K562 (cell line): ENCODE results near the gene FGFBP3. TPM values are rescaled to one million over a fixed set of nuclear protein-coding genes. Genes with fewer than 3 reads are reported as not detected.

Experiments
- ARID1B ChIP-seq: fragments of 450-650 bp; IDR thresholded peaks from 2 replicates; pipeline ENCODE4 v1.6.1; 2016; ENCODE audit warnings: antibody characterized with exemption, mild to moderate bottlenecking, inconsistent platforms
- ARID4B ChIP-seq: sonication (generic); formaldehyde crosslinking; IDR thresholded peaks from 2 replicates; pipeline ENCODE4 v1.8.0; 2022; ENCODE audit warnings: mild to moderate bottlenecking, missing genetic modification reagents
- ASH1L ChIP-seq: fragments of 450-650 bp; IDR thresholded peaks from 2 replicates; pipeline ENCODE4 v1.6.1; 2018; ENCODE audit warnings: borderline replicate concordance, mild to moderate bottlenecking, low read depth; ENCODE audit not compliant: partially characterized antibody
- BACH1 ChIP-seq: fragments of 200-800 bp; sonication (Bioruptor generic); IDR thresholded peaks from 2 replicates; pipeline ENCODE4 v1.6.1; 2016; ENCODE audit warnings: missing genetic modification characterization, missing compliant biosample characterization
- CHD2 ChIP-seq: IDR thresholded peaks from 2 replicates; pipeline ENCODE4 v1.6.1; 2011; ENCODE audit warnings: low read depth, low read length
- EZH2 ChIP-seq: IDR thresholded peaks from 2 replicates; pipeline ENCODE4 v1.6.1; 2012; ENCODE audit warnings: low read depth, mild to moderate bottlenecking, inconsistent platforms, low read length, borderline replicate concordance
- GTF3C2 ChIP-seq: IDR thresholded peaks from 3 replicates; pipeline ENCODE4 v1.6.1; 2011; ENCODE audit warnings: borderline replicate concordance, mild to moderate bottlenecking, moderate library complexity; ENCODE audit not compliant: insufficient read length; ENCODE audit errors: extremely low read depth
- HINFP ChIP-seq: fragments of 450-650 bp; conservative IDR thresholded peaks from 2 replicates; pipeline ENCODE4 v1.6.1; 2016; ENCODE audit warnings: missing genetic modification characterization, low read depth, mild to moderate bottlenecking, control low read depth, missing compliant biosample characterization
- MEF2A ChIP-seq: IDR thresholded peaks from 2 replicates; pipeline ENCODE4 v1.6.1; 2011; ENCODE audit warnings: low read depth, mild to moderate bottlenecking, low read length, moderate library complexity; ENCODE audit not compliant: control insufficient read depth
- NFE2L1 ChIP-seq: fragments of 450-650 bp; IDR thresholded peaks from 2 replicates; pipeline ENCODE4 v1.6.1; 2016; ENCODE audit warnings: missing genetic modification characterization, low read depth, mild to moderate bottlenecking, missing compliant biosample characterization, moderate library complexity, borderline replicate concordance
- NFXL1 ChIP-seq: fragments of 450-650 bp; formaldehyde crosslinking; IDR thresholded peaks from 2 replicates; pipeline ENCODE4 v1.4.0; 2021; ENCODE audit warnings: mild to moderate bottlenecking
- NRF1 ChIP-seq, 2 experiments: fragments of 450-650 bp; IDR thresholded peaks in 1 of 2; conservative IDR thresholded peaks in 1 of 2; 2 replicates each; pipeline ENCODE4 v1.6.1; 2014; ENCODE audit warnings: mild to moderate bottlenecking in 2 of 2
- POLR2A ChIP-seq: fragments of 450-650 bp; conservative IDR thresholded peaks from 2 replicates; pipeline ENCODE4 v1.6.1; 2016
- SMARCA4 ChIP-seq: fragments of 450-650 bp; IDR thresholded peaks from 2 replicates; pipeline ENCODE4 v1.6.1; 2016
- ZBTB34 ChIP-seq: fragments of 250-450 bp; sonication (Bioruptor Pico); IDR thresholded peaks from 2 replicates; pipeline ENCODE4 v1.8.0; 2021; ENCODE audit warnings: mild to moderate bottlenecking, moderate library complexity
- ZNF24 ChIP-seq: fragments of 450-650 bp; IDR thresholded peaks from 2 replicates; pipeline ENCODE4 v1.6.1; 2016
- ZNF3 ChIP-seq: fragments of 250-450 bp; sonication (Bioruptor Pico); IDR thresholded peaks from 2 replicates; pipeline ENCODE4 v1.5.0; 2021; ENCODE audit warnings: mild to moderate bottlenecking, moderate library complexity
- ZNF507 ChIP-seq: conservative IDR thresholded peaks from 2 replicates; pipeline ENCODE4 v1.6.1; 2017; ENCODE audit warnings: missing genetic modification characterization, missing compliant biosample characterization
- polyA plus RNA-seq, 8 experiments: library from polyadenylated mRNA; depleted of rRNA in 4 of 8; stranded (reverse) in 5 of 8; unstranded in 3 of 8; fragments of >200 nt; fragmentation: Nextera tagmentation in 2 of 8; fragmentation: Illumina TruSeq in 1 of 8; extraction: Ambion mirVana in 2 of 8; extraction: Trizol in 1 of 8; gene quantifications; 2 replicates each; pipeline versions ENCODE4 v1.2.1 to v1.2.3, GENCODE V29; 2011 to 2014; ENCODE audit warnings: inconsistent platforms in 1 of 8, missing spikeins in 1 of 8
- total RNA-seq, 7 experiments: library from RNA; depleted of rRNA in 6 of 7; stranded (reverse); fragments of >200 nt in 6 of 7; fragmentation: Illumina TruSeq in 2 of 7; extraction: Trizol in 2 of 7; gene quantifications; 2 replicates each; pipeline versions ENCODE4 v1.2.1 to v1.2.3, GENCODE V29; 2011 to 2021; ENCODE audit warnings: low replicate concordance in 1 of 7

FGFBP3 gene
- total and polyA plus RNA-seq, 9 of the 15 experiments (the other 6 are each of a cell fraction or from before 2014, with no cell fraction given), result 0.58 to 3.0 (median 1.5) TPM

- TF ChIP-seq EZH2 (no peak), SMARCA4 (no peak), HINFP (tag) (no peak), NFE2L1 (tag) (no peak), POLR2A (peak; percentile 94), ASH1L (no peak), BACH1 (tag) (no peak), CHD2 (no peak), ZNF24 (no peak), ARID1B (no peak), NRF1 (conservative IDR thresholded peaks at IDR 0.05 in 1 of 2, IDR thresholded peaks at IDR 0.05 in 1 of 2) (peak; percentile 87 to 89), ZNF507 (no peak), ZNF3 (CRISPR knock-in tag) (no peak), ZBTB34 (CRISPR knock-in tag) (no peak), MEF2A (no peak), NFXL1 (CRISPR knock-in tag) (no peak), ARID4B (CRISPR knock-in tag) (peak; percentile 77), GTF3C2 (no peak)
These were observed 14.3 kb upstream of the FGFBP3 start, which contains the start of gene BTAF1 (continued) for GRCh38 chr10:91923371-91924211.
